Measurements from ENCODE around the gene LIF. TPM values are rescaled to one million over a fixed set of nuclear protein-coding genes. Genes with fewer than 3 reads are reported as not detected.

Gene LIF
- total RNA-seq, 2 experiments from 2014 or later: 0.06 TPM; not detected in 1

DNA sequence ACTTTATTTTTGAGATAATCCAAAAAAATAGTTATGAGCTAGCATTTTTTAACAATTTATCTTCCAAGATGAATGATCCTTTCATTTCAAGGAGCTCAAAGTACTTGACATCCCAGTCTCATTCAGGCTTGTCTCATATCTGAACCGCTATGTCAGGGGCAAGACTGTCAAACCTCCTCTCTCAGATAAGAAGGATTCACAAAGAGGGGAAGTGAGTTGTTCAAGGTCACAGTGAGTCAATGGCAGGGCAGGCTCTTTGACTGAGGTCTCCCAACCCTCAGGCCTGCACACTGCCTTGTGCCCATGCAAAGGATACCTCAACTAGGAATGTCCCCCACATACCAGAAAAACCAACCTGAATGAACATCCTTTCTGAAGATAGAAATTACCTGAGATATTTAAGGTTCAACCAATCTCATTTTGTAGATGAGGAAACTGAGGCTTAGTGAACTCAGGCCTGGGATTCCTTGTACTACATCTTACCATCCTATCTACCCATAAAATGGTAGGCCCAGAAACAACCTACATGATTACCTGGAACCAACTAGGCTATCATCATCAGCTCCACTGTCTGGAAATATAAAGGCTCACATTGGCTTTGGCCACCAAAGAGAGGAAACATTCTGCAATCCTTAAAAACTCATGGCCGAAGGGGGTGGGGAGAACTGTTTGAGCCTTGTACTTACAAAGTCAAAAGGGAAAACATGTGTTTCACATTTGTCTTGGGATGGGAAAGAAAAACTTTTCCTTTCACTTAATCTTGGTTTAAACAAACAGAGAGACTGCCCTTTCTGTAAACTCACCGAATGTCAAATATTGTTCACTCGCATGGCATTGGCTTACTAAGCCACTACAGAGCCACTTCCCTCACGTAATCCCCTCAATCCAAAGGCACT is 51.1 kb downstream of the LIF start:
- Histone ChIP-seq H3K9me3 (ENCODE audit: low read length) (no peaks in the 10 kb centered on the region), H3K27ac (ENCODE audit: low read depth, low read length, poor library complexity, severe bottlenecking) (no peak overlapping the region), H3K36me3 (ENCODE audit: insufficient read depth, low read length) (no peaks in the 10 kb centered on the region), H3K79me2 (ENCODE audit: insufficient read depth, low read depth, low read length) (no peaks in the 10 kb centered on the region), H3K9me2 (ENCODE audit: insufficient read depth, low read length) (no peaks in the 10 kb centered on the region), H3K4me1 (ENCODE audit: insufficient read depth, low read length, poor library complexity, severe bottlenecking) (peaks cover 28% of the 10 kb centered on the region), H2AFZ (ENCODE audit: low read length) (0 out of 2 replicates have a peak overlapping the region, but pooled peaks have one; percentile 83), H4K20me1 (ENCODE audit: insufficient read depth, low read length) (no peaks in the 10 kb centered on the region), H3K4me3 (ENCODE audit: low read depth, low read length, poor library complexity, severe bottlenecking) (no peak overlapping the region), H3K4me2 (ENCODE audit: low read length) (no peak overlapping the region)
- no TSS peak for BruUV-seq (replicated peaks)
- TF ChIP-seq CTCF (conservative IDR thresholded peaks at IDR 0.05; ENCODE audit: low read length) (no peak), EZH2phosphoT487 (IDR thresholded peaks at IDR 0.05; ENCODE audit: borderline replicate concordance, low read depth, low read length) (no peak)
- POLR2A ChIA-PET: interaction anchor here (0.7 to 1.2 kb wide), 3 partner anchors 13 to 423 kb away, joined by 3 to 4 read pairs (median 3); no protein-coding TSS in a partner anchor
- CTCF ChIA-PET (ENCODE audit: unreplicated experiment): no interaction called here
- DNase-seq (ENCODE audit: low spot score): no peak
- intact Hi-C loops (cut with micrococcal nuclease; ENCODE audit: unreplicated experiment): no loop called here

- intact Hi-C loops (cut with micrococcal nuclease; ENCODE audit: unreplicated experiment): no loop called here
- Histone ChIP-seq H3K4me2 (ENCODE audit: low read length) (no peak overlapping the region), H3K27ac (ENCODE audit: low read depth, low read length, poor library complexity, severe bottlenecking) (no peak overlapping the region), H3K4me3 (ENCODE audit: low read depth, low read length, poor library complexity, severe bottlenecking) (no peak overlapping the region), H3K36me3 (ENCODE audit: insufficient read depth, low read length) (no peaks in the 10 kb centered on the region), H3K9me2 (ENCODE audit: insufficient read depth, low read length) (no peaks in the 10 kb centered on the region), H3K4me1 (ENCODE audit: insufficient read depth, low read length, poor library complexity, severe bottlenecking) (peaks cover 28% of the 10 kb centered on the region), H3K9me3 (ENCODE audit: low read length) (no peaks in the 10 kb centered on the region), H2AFZ (ENCODE audit: low read length) (no peak overlapping the region), H4K20me1 (ENCODE audit: insufficient read depth, low read length) (no peaks in the 10 kb centered on the region), H3K79me2 (ENCODE audit: insufficient read depth, low read depth, low read length) (no peaks in the 10 kb centered on the region)
- no TSS peak for BruUV-seq (replicated peaks)
- TF ChIP-seq CTCF (conservative IDR thresholded peaks at IDR 0.05; ENCODE audit: low read length): no peak
- TF ChIP-seq EZH2phosphoT487 (IDR thresholded peaks at IDR 0.05; ENCODE audit: borderline replicate concordance, low read depth, low read length): no peak
- ChIA-PET POLR2A (no interaction called here), CTCF (ENCODE audit: unreplicated experiment) (no interaction called here)
- no peak for DNase-seq (ENCODE audit: low spot score)
These were observed 53.4 kb downstream of the LIF start for GRCh38 chr22:30193031-30193775.

All from OCI-LY7 (cell line).